ENCODE results near the gene METTL3. TPM values are rescaled to one million over a fixed set of nuclear protein-coding genes. Genes with fewer than 3 reads are reported as not detected.

Gene METTL3
- total and polyA plus RNA-seq, 2 of the 13 experiments (the other 11 are each of a cell fraction or from before 2014, with no cell fraction given): 123 to 130 TPM

- TF ChIP-seq, protein P1, sequence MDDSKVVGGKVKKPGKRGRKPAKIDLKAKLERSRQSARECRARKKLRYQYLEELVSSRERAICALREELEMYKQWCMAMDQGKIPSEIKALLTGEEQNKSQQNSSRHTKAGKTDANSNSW (CRISPR knock-in tag; IDR thresholded peaks at IDR 0.05; ENCODE audit: borderline replicate concordance): peak; percentile 63; the same call in 1 of the 2 replicates
- TF ChIP-seq ETV5 (CRISPR knock-in tag; IDR thresholded peaks at IDR 0.05; ENCODE audit: borderline replicate concordance) (peak; percentile 82; the same call in 1 of the 2 replicates), ELF3 (CRISPR knock-in tag; IDR thresholded peaks at IDR 0.05) (peak; percentile 99), ZBTB10 (CRISPR knock-in tag; IDR thresholded peaks at IDR 0.05; ENCODE audit: borderline replicate concordance) (no peak), ZNF773 (CRISPR knock-in tag; IDR thresholded peaks at IDR 0.05; ENCODE audit: borderline replicate concordance) (no peak), SALL1 (CRISPR knock-in tag; IDR thresholded peaks at IDR 0.05) (peak; percentile 94), ZSCAN20 (CRISPR knock-in tag; IDR thresholded peaks at IDR 0.05; ENCODE audit: borderline replicate concordance) (0 out of 2 replicates have a peak, but pooled peaks have one; percentile 68), ZFY (CRISPR knock-in tag; IDR thresholded peaks at IDR 0.05) (peak; percentile 91), LRRFIP1 (CRISPR knock-in tag; conservative IDR thresholded peaks at IDR 0.05) (no peak), NKX3-1 (CRISPR knock-in tag; IDR thresholded peaks at IDR 0.05) (no peak; the same call in 1 of the 2 replicates), ZEB1 (IDR thresholded peaks at IDR 0.05; ENCODE audit: insufficient replicate concordance, low read depth) (peak; percentile 81), TARDBP (CRISPR knock-in tag; IDR thresholded peaks at IDR 0.05) (peak; percentile 96), POGZ (CRISPR knock-in tag; IDR thresholded peaks at IDR 0.05) (peak; percentile 95), GATA4 (IDR thresholded peaks at IDR 0.05; ENCODE audit: borderline replicate concordance, low read depth) (peak; percentile 71; the same call in 1 of the 2 replicates), RBM22 (optimal IDR thresholded peaks at IDR 0.05; ENCODE audit: low read length) (peak; percentile 9), HCFC1 (IDR thresholded peaks at IDR 0.05; ENCODE audit: low read depth, low read length) (peak; percentile 71), NFRKB (IDR thresholded peaks at IDR 0.05) (peak; percentile 82), ZNF3 (CRISPR knock-in tag; IDR thresholded peaks at IDR 0.05) (no peak), SYNCRIP (IDR thresholded peaks at IDR 0.05; ENCODE audit: insufficient read depth, low read depth, low read length) (no peak), SAFB2 (CRISPR knock-in tag; IDR thresholded peaks at IDR 0.05; ENCODE audit: borderline replicate concordance, low read depth) (peak; percentile 91; the same call in 1 of the 2 replicates), ZNF441 (CRISPR knock-in tag; IDR thresholded peaks at IDR 0.05; ENCODE audit: borderline replicate concordance) (peak; percentile 66; the same call in 1 of the 2 replicates), TBL1XR1 (IDR thresholded peaks at IDR 0.05; ENCODE audit: borderline replicate concordance, low read length, partially characterized antibody) (peak; percentile 72), HNRNPUL1 (IDR thresholded peaks at IDR 0.05; ENCODE audit: low read depth, low read length) (no peak), ELF4 (CRISPR knock-in tag; IDR thresholded peaks at IDR 0.05; ENCODE audit: borderline replicate concordance) (peak; percentile 100), CENPT (CRISPR knock-in tag; IDR thresholded peaks at IDR 0.05; ENCODE audit: low read depth) (no peak), PHF20 (CRISPR knock-in tag; IDR thresholded peaks at IDR 0.05) (peak; percentile 97)
Observed at GRCh38 chr14:21455912-21456667, 55.0 kb downstream of the METTL3 start, which contains the start of gene CHD8 (continued).
